HG03095 (cell line): ENCODE results near the gene CLCNKB.
"Not testable (repeated sequence)": the region's sequence is repeated elsewhere in the genome, so short reads cannot be mapped to it uniquely, and the experiment has no call there.

Experiments used
- ATAC-seq: cut with Tn5 transposase; IDR thresholded peaks from one replicate; pipeline ENCODE4 v1.9.1; 2021; ENCODE audit warnings: moderate library complexity; ENCODE audit not compliant: unreplicated experiment

The CLCNKB gene

DNA sequence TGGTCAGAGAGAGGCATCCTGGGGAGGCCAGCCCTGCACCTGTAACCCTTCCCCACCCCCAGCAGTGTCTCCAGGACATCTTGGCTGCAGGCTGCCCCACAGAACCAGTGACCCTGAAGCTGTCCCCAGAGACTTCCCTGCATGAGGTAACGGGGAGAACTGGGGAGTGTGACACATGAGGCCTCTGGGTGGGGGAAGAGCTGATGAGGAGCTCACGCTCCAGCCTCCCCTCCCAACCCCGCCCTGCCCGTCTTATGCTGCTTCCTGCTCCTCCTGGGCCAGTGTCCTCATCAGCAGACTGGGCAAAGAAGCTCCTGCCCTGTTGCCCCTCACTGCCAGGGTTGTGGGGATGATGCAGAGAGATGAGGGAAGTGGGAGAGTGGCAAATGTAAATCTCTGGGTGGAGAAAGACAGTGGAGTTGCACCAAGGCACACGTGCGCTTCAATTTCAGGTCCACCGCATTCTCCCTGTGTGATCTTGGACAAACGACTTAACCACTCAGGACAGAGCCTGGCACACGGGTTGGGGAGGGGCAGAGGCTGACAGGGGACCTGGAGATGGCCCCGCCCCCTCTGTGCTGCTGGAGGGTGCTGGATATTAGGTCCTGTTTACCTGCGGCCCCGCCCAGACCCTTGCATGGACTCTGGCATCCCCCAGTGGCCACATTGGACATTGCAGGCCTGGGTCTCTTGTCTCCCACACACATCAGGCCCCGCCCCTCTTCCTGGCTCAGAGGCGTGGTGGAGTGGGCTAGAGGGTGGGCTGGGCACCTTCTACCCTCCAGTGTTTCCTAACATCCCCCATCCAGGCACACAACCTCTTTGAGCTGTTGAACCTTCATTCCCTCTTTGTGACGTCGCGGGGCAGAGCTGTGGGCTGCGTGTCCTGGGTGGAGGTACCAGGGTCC, 12.3 kb downstream of the CLCNKB start:
- ATAC-seq = peak; percentile 70

- ATAC-seq = not testable (repeated sequence)
Measured at GRCh38 chr1:16056521-16056912, 12.9 kb downstream of the CLCNKB start.

- not testable (repeated sequence) for ATAC-seq
Measured at GRCh38 chr1:16057314-16057915, 13.8 kb downstream of the CLCNKB start.

DNA sequence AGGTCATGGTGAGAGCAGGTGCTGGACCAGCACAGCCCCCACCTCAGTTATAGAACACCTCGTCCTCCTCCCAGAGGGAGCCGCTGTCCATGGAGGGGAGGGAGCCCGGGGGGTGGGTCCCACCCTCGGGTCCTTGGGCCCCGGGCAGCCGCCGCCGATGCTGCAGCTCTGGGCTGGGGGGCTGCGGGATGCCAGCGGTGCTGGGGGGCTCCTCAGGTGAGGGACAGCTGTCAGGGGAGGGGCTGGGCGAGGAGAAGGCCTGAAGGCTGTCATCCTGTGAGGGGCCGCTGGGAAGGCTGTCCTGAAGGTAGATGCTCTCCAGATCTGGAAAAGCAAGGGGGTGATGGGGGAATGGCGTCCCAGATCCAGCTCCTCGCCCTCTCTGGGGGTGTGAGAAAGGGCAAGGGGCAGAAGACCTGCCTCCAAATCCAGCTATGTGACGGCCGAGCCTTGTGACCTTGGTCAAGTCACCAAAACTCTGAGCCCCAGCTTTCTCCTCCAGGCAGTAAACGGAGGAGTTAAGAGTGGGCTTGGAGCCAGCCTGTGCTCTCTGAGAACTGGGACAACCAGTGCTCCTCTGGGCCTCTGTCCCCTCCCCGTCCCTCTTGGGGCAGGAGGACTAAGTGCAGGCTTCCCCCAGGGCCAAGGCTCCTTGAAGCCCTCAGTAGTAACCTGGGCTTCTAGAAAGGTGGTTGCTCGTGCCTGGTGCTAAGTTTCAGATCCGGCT, 15.0 kb downstream of the CLCNKB start:
- ATAC-seq = not testable (repeated sequence)

DNA sequence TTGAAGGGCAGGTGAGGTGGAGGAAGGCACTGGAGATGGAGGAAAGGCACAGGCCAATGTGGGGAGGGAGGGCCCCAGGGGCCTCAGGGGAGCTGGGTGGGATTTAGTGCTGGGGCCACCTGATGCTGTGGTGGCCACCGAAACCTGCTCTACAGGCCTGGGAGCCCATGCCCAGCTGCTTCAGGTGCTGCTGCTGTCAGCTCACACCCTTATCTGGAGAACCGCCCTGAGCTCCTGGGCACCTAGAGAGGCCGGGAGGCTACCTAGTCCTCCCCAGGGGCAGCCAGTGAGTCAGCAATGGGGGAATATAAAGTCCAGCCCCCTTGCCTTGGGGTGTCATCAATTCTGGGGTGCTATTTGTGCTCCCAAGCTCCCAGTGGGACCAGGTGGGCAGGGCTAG, 17.7 kb downstream of the CLCNKB start:
- no peak for ATAC-seq

- not testable (repeated sequence) for ATAC-seq
Measured at GRCh38 chr1:16061989-16062686, 18.6 kb downstream of the CLCNKB start.

GRCh38 chr1:16062687-16063075, 19.1 kb downstream of the CLCNKB start:
- not testable (repeated sequence) for ATAC-seq

GRCh38 chr1:16063226-16063829, 19.7 kb downstream of the CLCNKB start:
- no peak for ATAC-seq

- no peak for ATAC-seq
Measured at GRCh38 chr1:16063921-16064320, 20.3 kb downstream of the CLCNKB start.

DNA sequence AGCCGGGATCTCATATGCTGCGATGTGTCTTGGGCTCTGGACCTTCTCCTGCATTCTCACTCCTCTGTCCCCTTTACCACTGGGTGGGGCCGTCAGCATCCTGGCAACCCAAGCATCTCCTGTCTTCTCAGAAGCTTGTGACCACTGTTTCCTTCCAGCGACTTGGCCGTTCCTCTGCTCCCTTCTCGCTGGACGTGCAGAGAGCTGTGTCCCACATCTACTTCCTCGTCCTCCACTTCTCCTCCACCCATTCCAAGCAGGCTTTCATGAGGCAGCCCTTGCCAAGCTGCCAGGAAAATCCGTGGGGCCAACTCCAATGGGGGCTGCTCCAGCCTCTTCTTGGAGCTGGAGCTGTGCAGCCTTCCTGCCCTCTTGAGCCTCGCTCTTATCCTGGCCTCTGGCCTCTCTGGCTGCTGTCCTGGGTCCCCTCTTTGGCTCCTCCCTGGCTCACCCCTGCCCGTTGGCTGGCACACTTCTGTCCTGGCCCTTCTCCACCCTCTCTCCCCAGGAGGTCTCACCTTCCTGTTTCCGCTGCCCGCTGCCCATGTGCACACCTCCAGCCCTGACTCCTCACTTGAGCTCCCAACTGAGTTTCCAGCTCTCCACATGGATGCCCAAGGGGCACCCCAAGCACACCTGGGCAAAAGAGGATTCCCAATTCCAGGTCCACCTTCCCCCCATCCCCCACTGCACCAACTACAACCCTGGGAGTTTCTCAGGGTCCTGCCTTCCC, 21.1 kb downstream of the CLCNKB start:
- ATAC-seq = no peak

- ATAC-seq = no peak
Measured at GRCh38 chr1:16065269-16065576, 21.6 kb downstream of the CLCNKB start.

DNA sequence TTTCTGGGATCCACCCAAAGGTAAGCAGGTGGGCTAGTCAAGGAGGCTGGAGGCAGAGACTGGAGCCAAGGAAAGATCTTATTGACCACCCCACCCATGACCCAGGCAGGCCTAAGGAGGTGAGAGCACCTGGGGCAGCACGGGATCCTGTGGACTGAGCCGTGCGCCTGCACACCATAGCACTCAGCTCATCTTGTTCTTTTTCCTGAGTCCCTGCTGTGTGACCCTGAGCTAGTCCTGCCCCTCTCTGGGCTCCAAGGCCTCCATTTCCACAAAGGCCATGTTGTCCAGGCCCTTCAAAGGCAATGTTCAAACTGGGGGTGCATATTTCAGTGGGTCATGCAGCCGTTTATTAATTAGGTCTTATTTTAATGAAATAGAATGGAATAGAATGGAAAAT, 22.7 kb downstream of the CLCNKB start:
- no peak for ATAC-seq

- ATAC-seq = no peak
Measured at GRCh38 chr1:16067127-16067768, 23.7 kb downstream of the CLCNKB start.

GRCh38 chr1:16067933-16068332, 24.4 kb downstream of the CLCNKB start:
- ATAC-seq = no peak

DNA sequence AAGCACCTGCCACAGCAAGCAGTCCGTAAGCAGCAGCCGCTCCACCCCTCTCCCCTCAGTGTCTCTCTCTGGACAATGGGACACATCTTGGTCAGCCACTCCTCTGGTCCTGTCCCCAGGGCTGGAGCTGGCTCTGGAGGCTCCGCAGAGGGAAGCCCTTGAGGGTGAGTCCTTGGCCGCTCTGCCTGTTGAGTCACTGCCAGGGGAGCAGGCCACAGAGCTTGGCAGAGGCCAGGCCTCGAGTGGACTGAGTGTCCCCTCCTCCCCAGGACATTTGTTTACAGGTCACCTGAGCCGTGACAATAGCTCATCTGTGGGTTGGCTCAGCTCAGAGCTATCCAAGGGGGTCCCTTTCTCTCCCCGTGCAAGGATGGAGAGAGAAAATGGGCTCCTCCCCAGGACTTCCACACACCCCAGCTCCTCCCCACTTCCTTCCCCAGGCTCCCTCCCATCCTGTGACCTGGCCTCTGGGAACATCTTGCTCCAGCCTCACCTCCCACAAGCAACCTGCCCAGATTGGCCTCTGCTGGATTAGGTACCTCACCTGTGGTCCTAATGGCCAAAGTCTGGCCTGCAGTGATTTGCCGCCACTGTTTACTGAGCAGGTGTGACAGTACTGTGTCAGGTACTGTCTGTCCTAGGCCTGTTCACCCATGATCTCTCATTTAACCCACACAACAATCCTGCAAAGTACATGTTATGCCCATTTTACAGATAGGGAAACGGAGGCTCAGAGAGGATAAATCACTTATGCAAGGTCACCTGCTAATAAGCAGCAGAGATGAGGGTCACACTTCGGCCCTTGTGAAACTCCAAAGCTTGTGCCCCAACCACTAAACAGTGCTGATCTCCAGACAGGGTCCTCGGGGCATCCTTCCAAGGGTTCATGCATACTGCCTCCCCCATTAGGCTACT, 25.0 kb downstream of the CLCNKB start:
- no peak for ATAC-seq

DNA sequence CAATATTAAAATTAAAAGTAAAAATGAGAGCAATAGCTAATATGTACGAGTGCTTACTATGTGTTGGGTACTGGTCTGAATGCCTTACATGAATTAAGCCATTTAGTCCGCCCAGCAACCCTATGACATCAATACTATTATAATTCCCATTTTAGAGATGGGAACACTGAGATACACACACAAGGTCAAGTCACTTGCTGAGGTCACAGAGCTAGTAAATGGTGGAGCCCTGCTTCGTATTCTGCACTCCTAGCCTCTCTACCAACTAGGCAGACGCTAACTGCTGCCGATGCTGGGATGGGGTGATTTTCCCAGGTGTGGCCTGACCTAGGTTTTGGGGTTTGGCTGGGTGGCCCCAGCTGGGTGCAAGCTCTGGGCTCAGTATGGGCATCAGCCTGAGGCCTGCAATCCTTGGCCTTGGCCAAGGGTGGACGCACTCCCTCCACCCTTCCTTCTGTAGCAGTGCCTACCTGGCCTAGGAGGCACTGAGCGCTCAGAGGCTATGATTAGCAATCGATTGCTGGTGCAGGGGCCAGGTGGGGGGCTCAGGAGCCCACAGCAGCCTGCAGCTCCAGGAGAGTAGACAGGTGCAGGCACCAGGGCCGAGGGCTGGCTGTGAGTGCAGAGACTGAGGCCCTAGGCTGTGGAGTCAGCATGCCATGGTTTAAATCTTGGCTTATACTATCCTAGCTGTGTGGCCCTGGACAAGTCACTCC, 27.2 kb downstream of the CLCNKB start:
- no peak for ATAC-seq

DNA sequence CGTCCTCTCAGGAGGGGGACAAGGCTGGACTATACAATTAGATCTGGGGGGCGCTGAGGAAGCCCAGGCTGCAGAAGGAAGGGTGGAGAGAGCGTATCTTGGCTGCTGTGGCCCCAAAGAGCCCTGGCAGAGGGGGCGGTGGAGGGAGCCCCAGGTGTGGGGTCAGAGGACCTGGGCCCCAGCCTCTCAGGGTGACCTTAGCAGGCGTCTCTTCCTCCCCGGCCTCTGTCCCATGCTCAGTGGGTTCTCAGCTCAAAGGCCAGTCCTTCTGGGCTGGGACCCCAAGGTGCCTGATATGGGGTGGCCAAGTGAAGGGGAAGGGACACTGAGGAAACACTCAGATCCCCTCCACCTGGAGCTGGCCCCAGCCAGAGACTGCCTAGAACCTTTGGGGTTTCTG, 28.0 kb downstream of the CLCNKB start:
- ATAC-seq = no peak

DNA sequence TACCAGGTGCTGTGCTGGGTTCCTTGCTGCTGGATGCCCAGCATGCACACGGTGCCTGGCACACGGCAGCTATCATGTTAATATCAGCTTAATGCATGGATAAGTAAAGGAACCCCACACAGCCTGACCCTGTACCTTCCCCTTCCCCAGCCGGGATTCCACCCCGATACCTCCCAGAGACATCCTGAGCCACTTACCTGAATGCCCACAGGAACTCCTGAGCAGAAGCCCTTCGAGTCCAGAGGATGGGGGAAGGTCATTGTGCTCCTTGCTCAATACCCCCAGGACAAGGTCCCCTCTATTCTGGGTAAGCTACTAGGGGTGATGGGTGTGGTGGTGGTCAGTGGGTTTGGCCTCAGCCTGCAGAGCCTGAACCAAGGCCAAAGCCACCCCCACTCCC, 28.5 kb downstream of the CLCNKB start:
- no peak for ATAC-seq
